ENCODE results near the gene KCNN3. TPM values are rescaled to one million over a fixed set of nuclear protein-coding genes. Genes with fewer than 3 reads are reported as not detected.

The KCNN3 gene
- total RNA-seq, 2 experiments from 2014 or later: 0.11 TPM; not detected in 1

DNA sequence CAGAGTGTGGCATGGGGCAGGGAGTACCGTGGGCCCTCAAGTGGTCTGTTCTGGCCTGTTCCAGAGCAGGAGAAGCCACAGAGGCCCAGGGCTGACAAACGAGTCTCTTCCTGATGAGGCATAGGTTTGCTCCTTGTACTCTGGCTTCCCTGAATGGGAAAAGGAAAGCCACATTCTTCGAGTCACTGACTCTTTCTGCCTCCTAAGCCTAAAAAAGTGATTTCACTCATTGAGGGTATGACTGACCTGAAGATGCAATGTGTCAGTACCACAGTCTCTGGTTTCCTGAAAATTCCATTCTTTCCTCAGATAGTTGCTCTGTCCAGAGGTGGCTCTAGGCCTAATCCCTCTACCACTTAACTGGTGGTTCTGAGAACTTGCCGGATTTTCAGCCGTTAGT, 92.3 kb downstream of the KCNN3 start:
- DNase-seq: no peak
- ATAC-seq: no peak
- Mint-ChIP-seq H3K4me1 (ENCODE audit: low read depth) (peaks cover 7% of the 10 kb centered on the region), H3K4me3 (no peak overlapping the region), H3K36me3 (ENCODE audit: low read depth) (no peaks in the 10 kb centered on the region), H3K9me3 (peaks cover 4% of the 10 kb centered on the region), H3K27me3 (no peaks in the 10 kb centered on the region), H3K27ac (no peak overlapping the region)
- TF ChIP-seq, protein P1, sequence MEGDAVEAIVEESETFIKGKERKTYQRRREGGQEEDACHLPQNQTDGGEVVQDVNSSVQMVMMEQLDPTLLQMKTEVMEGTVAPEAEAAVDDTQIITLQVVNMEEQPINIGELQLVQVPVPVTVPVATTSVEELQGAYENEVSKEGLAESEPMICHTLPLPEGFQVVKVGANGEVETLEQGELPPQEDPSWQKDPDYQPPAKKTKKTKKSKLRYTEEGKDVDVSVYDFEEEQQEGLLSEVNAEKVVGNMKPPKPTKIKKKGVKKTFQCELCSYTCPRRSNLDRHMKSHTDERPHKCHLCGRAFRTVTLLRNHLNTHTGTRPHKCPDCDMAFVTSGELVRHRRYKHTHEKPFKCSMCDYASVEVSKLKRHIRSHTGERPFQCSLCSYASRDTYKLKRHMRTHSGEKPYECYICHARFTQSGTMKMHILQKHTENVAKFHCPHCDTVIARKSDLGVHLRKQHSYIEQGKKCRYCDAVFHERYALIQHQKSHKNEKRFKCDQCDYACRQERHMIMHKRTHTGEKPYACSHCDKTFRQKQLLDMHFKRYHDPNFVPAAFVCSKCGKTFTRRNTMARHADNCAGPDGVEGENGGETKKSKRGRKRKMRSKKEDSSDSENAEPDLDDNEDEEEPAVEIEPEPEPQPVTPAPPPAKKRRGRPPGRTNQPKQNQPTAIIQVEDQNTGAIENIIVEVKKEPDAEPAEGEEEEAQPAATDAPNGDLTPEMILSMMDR (IDR thresholded peaks at IDR 0.05): no peak
- intact Hi-C loops (cut with micrococcal nuclease): no loop called here
- ChIA-PET CTCF (interaction anchor here (1.4 kb wide), 1 partner anchor 17 kb away, joined by 4 read pairs; no protein-coding TSS in a partner anchor), POLR2A (no interaction called here)

DNA sequence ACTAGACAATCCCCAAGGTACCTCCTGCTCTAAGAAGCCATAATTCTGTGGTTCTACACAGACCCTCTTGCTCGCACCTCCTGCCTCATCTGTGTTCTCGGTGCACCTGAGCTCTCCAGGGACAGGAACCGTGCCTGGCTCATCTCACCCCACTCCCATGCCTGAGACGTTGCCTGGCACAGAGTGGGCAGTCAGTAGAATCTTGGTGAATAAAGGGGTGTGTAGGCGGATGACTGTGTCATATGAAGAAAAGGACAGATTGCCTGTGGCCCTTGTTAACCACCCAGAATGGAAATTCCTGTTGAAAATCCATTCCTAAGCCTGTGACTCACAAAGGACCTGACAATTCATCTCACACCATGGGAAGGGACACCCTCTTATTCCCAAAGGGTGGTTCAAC, 92.9 kb downstream of the KCNN3 start:
- H3K4me1 Mint-ChIP-seq (ENCODE audit: low read depth): peaks cover 13% of the 10 kb centered on the region
- no peaks in the 10 kb centered on the region for H3K36me3 Mint-ChIP-seq (ENCODE audit: low read depth)
- DNase-seq (no peak), ATAC-seq (peak; percentile 42)
- TF ChIP-seq, protein P1 (IDR thresholded peaks at IDR 0.05): no peak
- CTCF ChIA-PET: interaction anchor here (1.4 kb wide), 1 partner anchor 17 kb away, joined by 4 read pairs; no protein-coding TSS in a partner anchor
- H3K27ac Mint-ChIP-seq: no peak overlapping the region
- no peaks in the 10 kb centered on the region for H3K27me3 Mint-ChIP-seq
- H3K4me3 Mint-ChIP-seq: no peak overlapping the region
- peaks cover 4% of the 10 kb centered on the region for H3K9me3 Mint-ChIP-seq
- intact Hi-C loops (cut with micrococcal nuclease): no loop called here
- POLR2A ChIA-PET: no interaction called here

DNA sequence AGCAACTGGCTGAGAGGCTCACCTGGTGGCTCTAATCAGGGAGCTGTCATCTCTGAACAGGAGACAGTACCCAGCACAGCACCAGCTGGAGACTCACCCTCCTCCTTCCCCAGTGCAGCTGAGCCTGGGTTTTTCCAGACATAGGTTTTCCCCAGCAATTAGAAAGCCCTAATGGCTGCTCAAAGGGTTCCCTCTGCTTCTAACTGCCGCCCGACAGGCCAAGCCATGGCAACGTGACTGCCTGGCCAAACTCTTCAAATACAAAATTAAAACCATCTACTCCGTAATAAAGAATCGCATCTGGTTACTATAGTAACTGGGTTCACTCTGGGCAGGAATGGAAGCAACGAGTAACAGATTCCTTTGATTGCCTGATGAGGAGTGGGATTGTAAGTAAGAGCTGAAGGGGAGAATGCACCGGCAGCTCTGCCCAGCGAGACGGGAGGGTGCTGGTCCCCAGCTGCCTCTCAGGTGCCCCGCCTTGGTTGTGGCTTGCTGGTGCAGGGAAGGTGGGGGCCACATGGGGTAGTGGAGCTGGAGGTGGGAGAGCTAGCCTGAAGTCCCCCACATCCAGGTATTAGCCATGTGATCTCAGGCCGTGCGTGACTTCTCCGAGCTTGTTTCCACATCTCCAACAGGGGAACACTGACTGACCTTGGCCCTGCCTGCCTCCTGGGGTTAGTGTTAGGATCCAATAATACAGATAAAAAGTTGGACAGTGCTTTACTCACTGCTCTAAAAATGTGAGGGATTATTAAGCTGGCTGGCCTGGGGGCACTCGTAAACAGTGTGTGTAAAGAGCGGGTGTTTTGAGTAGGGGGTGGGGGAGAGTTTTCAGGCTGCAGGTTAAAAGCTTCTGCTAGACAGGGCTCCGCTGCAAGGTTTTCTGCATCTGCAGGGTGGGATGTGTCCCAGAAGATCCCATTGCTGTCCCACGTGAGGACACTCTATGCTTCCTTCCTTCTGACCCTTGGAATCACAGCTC, 94.2 kb downstream of the KCNN3 start:
- no peaks in the 10 kb centered on the region for H3K27me3 Mint-ChIP-seq
- intact Hi-C loops (cut with micrococcal nuclease): no loop called here
- no peak overlapping the region for H3K27ac Mint-ChIP-seq
- DNase-seq (no peak), ATAC-seq (no peak)
- H3K9me3 Mint-ChIP-seq: peaks cover 4% of the 10 kb centered on the region
- no peaks in the 10 kb centered on the region for H3K36me3 Mint-ChIP-seq (ENCODE audit: low read depth)
- POLR2A ChIA-PET: interaction anchor here (0.7 kb wide), 1 partner anchor 97 kb away, joined by 3 read pairs; no protein-coding TSS in a partner anchor
- CTCF ChIA-PET: interaction anchor here (1.0 to 1.2 kb wide), 2 partner anchors 15 to 34 kb away, joined by 3 read pairs; no protein-coding TSS in a partner anchor
- TF ChIP-seq, protein P1 (IDR thresholded peaks at IDR 0.05): no peak
- no peak overlapping the region for H3K4me3 Mint-ChIP-seq
- H3K4me1 Mint-ChIP-seq (ENCODE audit: low read depth): peaks cover 22% of the 10 kb centered on the region

DNA sequence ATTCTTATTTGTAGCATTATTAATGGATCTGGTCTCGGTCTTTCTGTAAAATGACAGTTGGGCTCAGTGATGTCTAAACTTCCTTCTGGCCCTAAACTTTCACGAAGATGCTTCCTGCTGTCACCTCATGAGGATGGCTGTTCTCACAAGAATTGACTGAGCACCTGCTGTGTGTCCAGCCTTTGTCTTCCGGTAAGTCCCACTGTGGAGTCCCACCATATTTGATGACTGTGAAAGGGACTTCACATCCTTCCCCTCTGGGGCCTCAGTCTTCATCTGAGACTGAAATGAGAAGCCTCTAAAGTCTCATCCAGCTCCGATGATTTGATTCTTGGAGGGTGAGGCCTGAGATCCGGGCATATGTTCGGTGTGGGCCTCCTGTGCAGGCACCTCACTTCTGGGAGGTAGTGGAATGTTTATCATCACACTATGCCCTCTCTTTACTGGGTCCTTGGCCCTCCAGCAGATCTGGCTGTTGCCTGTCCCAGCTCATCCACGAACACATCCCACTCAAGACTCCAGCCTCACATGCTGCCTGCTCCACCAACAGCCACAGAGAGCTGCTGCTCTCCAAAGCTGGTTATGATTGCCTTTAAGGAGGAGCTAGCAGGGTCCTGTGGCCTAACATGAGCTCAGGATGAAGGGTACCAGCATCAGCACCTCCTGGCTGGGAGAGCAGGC, 95.8 kb downstream of the KCNN3 start:
- DNase-seq (no peak), ATAC-seq (no peak)
- Mint-ChIP-seq H3K36me3 (ENCODE audit: low read depth) (no peaks in the 10 kb centered on the region), H3K4me1 (ENCODE audit: low read depth) (peaks cover 22% of the 10 kb centered on the region), H3K4me3 (no peak overlapping the region), H3K27me3 (no peaks in the 10 kb centered on the region), H3K9me3 (peaks cover 3% of the 10 kb centered on the region), H3K27ac (no peak overlapping the region)
- TF ChIP-seq, protein P1 (IDR thresholded peaks at IDR 0.05): no peak
- intact Hi-C loops (cut with micrococcal nuclease): loop anchor here (5.0 kb wide), 1 partner anchor 103 kb away; no protein-coding TSS in a partner anchor
- ChIA-PET CTCF (interaction anchor here (0.6 to 1.2 kb wide), 6 partner anchors 14 to 288 kb away, joined by 3 read pairs; no protein-coding TSS in a partner anchor), POLR2A (interaction anchor here (0.5 to 0.9 kb wide), 2 partner anchors 85 to 165 kb away, joined by 3 read pairs; no protein-coding TSS in a partner anchor)

Data from activated CD8-positive, alpha-beta T cell treated with anti-CD3 and anti-CD28 coated beads for 36 hours (primary cell).